HG03354 (cell line): ENCODE results near the gene EIF4E3.

Experiments
- ATAC-seq: cut with Tn5 transposase; IDR thresholded peaks from one replicate; pipeline ENCODE4 v1.9.1; 2021; ENCODE audit warnings: mild to moderate bottlenecking; ENCODE audit not compliant: unreplicated experiment, poor library complexity, severe bottlenecking

EIF4E3 gene

DNA sequence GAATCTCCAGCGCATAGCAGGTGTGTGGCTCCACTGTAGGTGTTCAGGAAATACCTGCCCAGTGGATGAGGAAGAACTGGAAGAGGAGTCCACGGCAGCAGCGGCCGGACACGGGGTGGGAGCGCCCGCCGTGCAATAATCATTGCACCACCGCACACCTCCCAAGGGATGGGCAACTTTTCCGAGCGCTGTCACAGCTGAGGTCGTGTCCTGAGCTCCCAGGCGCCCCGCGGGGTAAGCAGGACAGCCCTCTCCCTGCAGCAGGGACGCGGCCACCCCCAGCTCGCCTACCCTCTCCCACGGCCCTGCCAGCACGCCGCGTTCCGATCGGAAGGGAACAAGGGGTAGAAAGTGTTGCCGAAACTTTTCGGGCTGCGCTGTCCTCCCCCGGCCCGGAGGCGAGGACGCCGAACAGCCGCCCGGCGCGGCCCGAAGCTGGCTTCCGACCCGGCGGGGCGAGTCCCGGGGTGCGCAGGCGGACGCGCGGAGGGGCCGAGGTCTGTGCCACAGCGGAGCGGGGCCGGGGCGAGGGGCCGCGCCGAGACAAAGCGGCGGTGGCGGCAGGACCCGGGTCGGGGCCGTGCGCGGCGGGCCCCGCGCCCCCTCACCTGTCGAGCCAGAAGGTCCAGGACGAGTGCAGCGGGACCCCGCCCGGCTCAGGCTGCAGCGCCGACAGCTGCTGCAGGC is 475 bp downstream of the EIF4E3 start:
- peak; percentile 43 for ATAC-seq

DNA sequence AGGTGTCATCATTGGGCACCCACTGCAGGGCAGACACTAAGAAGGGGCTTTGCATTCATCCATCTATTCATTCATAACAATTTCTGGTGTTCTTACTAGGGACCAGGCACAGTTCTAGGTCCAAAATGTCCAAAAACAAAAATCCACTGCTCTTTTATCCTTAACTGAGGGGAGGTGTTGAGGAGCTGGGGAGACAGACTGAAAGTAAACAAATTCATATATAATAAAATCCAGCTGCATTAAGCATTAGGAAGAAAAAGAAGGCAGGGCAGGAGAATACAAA is 1.1 kb downstream of the EIF4E3 start:
- no peak for ATAC-seq

DNA sequence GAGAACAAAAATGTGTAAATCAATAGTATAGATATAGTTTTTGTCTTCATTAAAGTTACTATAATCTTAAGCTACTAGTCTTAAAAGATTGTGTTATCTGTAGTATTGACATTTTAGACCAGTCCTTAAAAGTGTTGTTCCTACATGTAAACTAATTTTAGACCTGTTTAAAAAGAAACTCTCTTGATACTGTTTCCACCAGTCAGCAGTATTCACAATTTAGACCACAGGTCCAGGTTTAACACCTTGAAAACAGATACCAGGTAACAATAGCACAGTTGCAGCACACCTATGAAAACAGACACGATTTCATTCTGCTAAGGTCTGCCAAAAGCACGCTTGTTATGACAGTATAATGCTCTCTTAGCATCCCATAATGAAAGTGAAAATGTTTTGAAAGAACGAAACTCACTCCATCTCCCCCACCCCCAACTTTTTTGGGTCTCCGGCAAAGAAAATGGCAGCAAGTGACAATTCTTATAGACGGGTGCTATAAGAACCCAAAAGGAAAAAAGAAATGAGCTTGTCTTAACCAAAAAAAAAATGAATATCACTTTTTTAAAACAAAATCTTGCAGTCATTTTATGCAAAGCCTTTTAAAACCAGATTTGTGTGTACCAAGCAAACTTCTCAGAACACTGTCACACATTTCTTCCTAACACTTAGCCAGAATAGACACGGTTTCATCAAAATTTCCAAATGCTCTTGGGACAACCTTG is 1.6 kb downstream of the EIF4E3 start:
- peak; percentile 57 for ATAC-seq

DNA sequence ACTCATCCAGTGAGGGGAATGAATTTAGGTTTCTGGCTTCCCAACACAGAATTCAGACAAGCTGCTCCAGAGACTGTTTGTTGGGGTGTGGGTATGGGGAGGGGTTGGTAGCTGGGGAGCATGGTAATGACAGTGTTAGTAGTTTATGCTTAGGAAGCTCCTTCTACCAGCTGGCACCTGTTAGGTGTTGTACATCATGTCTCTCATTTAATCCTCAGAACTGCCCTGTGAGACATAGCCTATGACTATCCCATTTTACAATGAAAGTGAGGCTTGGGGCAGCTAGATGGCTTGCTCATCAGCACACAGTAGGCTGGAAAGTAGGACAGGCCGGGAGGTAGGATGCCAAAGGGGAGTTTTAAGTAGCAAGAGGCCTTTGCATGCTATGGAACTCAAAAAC is 2.5 kb downstream of the EIF4E3 start:
- ATAC-seq = no peak

DNA sequence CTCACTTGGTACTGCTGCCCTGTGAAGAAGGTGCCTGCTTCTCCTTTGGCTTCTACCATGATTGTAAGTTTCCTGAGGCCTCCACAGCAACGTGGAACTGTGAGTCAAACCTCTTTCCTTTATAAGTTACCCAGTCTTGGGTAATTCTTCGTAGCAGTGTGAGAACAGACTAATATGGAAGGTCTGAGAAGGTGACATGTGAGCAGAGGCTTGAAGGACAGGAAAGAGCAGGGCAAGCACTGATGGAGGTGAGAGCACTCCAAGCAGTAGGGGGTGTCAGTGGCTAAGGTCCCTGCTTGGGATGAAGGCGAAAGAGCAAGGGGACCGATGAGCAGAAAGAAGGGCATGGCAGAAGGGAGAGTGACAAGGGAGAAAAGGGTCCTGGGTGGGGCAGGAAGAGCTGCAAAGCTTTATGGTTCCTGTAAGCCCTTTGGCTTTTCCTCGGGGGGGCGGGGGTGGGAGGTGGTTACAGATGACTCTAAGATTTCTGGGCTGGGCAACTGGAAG is 3.5 kb downstream of the EIF4E3 start:
- ATAC-seq = no peak

DNA sequence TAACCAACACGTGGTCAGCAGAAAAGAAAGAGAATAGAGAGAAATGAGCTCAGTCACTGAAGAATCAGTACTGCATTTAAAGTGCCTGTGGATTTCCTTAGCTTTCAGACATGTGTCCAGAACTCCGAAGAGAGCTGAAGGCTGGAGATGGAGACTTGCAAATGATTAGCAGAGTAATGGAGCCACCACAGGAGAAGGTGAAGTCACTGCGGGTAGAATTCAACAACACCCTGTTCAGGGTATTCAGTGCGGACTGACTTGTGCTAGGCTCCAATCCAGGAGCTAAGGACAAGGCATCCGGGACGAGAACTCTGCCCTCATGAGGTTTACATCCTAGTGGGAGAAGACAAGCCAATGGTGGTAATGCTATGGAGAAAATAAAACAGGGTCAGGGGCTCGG is 4.2 kb downstream of the EIF4E3 start:
- no peak for ATAC-seq

DNA sequence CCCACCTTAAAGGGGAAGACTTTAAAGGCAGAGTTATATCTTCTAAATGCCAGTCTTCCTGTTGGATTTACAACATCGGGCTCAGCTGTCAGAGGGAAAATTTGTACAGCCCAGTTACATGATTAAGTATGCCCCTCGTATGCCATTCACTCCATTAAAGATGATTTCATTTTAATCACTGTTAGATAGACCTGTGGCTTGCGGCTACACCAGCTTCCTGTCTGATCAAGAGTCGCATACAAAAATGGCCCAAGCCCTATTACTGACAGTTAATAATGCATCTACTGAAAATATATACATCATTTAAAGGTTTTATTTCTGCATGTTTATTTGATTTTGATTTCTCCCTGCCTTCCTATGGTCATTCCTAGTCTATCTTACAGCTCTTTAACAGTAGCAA is 7.1 kb downstream of the EIF4E3 start:
- ATAC-seq = no peak

DNA sequence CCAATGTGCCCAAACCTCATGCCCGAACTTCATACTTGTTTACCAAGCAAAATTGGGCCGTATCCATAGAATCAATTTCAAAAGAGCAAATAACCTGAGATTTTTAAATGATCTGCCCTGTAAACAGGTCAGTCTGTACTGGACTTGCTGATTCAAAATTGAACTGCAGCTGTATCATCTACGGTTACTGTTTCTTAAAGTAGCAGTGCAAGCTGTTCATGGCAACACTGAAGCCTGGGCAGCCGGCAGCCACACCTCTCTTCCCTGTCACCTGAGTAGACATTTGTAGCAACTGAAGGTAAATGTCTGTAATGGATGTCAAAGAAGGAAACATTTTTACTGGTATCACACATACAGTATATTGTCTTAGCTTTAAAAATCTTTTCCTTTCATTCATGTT is 10.6 kb downstream of the EIF4E3 start:
- no peak for ATAC-seq

DNA sequence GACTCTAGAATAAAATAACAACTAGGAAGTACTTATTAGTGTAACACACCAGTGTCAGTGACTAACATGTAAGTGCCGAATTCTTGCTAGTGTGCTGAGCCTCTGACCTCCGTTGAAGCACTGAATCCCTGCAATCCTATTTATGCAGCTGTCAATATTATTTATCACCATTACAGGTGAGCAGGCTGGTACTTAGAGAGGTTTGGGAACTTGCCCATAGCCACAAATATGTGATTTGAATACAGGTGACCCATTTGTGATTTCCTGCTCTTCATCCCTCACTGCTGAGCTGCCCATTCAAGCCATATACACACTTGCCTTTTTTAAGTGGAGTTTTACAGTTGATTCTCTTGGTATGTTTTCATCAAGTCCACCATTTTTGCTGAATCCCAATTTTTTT is 12.2 kb downstream of the EIF4E3 start:
- ATAC-seq = no peak

DNA sequence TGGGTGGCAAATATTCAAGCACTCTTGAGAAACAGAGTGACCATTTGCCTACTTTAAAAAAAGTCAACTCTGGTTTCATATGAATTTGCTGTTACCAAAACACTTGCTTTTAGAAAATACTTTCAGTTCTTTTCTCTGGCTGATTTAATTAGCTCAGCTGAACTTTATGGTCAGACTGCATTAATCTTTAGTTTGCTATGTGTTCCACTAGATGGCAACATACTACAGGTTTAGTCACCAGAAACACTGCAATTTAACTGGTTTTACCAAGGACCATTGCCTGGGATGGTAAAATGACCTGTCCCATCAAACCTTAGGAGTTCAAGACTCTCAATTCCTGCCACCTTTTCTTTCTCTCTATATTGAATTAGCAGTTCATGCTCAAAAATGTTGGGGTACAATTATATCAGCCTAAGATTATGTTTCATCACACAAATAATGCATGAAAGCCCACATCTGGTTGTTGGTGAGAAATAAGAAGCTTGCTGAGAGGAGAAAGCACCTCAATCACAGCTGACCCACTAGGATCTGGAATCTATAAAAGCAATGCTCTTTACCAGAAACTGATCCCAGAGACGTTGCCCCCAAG is 14.2 kb downstream of the EIF4E3 start:
- no peak for ATAC-seq

DNA sequence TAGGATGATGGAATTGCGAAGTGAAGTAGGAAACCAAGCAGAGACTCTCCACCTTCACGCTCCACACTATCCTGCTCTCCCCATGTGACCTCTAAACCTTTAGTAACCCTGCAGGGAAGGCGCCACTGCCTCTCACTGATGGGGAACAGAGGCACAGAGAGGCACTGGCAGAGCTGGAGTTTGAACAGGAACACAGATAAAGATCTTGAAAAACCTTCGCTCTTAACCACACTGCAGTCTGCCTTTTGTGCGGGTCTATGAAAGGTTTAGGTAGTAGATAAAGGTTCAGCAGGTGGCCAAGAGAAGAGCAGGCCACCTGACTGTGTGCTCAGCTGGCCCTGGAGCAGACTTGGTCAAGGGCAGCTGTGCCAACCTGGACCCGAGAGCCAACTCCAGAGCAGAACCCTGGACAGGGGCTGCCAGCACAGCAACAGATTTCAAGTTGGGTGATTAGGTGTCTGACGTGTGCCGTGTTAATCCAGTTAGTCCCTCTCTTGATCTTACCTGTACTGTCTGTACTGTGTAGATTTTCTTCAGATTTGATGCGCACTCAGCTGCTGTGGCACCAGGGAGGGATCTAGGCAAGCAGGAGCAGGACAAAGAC is 15.2 kb downstream of the EIF4E3 start:
- no peak for ATAC-seq

DNA sequence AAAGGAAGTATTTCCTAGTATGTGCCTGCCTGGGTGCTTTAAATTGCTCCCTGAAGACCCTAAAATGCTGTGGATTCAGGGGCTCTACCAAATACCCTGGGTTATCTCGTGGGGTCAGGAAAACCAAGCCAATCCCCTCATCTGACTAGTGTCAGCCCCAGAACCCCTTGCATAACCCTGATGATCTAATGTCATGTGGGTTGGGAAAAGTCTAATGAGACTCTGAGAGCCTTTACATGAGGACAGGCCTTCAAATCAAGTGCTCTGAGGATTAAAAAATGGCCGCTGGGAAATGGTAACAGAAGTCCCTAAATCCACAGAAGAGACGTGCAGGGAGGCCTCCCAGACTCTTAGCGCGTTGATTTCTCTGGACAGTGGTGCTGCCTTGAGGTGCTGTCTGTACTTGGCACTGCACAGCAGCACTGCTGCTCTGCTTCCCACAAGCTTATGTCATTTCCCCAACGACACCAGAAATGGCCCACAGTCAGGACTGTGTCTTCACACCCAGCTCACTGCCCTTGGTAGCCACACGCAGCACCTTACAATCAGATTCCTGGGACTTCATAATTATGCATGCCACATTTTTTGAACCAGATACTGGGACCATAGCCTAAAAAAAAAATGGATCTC is 16.6 kb downstream of the EIF4E3 start:
- ATAC-seq = no peak

DNA sequence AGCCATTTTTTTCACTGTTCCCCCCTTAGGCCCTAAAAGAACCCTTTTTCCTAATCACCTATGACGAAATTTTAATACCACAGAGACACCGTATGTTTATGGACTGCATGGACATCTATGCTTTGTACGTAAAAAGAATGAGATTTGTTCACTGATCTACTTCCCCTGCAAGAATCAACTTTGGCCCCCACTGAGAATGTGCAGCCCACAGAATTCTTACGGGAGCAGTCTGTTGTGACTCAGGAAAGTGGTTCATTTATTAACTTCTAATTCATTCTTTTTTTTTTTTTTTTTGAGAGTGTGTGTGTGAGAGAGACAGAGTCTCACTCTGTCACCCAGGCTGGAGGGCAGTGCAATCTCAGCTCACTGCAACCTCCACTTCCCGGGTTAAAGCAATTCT is 17.6 kb downstream of the EIF4E3 start:
- ATAC-seq = no peak

DNA sequence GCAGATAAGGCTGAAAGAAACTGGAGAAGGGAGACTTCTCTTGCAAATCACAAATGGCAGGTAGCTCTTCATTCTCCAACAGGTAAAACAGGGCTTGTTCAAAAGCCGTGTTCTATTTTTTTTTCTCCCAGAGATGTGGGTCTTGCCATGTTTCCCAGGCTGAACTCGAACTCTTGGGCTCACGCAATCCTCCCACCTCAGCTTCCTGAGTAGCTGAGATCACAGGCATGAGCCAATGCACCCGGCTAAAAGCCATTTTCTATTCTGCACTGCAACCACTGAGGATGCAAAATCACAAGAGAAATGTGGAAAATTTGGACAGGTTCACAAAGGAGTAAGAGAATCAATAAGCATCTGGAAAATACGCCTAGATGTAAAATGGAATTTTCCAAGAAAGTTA is 19.5 kb downstream of the EIF4E3 start:
- ATAC-seq = no peak

DNA sequence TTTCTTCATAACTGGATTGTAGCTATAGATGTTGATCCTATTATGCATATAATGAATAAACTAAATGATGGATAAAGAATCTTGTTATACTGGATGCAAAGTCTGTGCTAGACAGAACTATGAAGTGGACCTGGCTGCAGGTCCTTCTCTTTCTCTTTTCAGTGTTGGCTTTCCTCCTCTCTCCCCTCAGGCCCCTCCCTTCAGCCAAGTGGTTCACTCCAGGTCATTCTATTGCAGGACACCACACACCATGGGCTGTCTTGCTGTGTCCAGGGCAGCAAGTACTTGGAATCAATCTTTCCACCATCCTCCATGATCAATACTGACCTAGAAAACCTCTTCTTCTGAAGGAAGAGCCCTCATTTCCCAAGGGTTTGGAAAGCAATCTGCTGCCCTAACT is 20.3 kb downstream of the EIF4E3 start:
- no peak for ATAC-seq

DNA sequence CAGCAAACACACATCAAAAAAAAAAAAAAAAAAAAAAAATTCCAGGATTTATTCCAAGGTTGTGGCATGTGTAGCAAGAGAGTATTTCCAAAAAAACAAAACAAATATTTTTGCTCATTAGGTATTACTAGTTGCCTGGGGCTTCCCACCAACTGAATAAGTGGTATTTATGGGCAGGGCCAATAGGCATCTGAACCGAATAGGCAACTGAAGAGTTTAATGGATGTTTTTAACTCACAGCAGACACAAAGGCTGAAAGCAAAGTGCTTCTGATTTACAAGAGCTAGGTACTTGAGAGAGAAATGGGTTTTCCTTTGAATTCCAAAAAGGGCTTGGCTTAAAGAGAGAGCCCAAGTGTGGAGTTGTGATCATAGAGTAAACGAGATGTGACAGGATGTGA is 21.4 kb downstream of the EIF4E3 start:
- ATAC-seq = no peak

DNA sequence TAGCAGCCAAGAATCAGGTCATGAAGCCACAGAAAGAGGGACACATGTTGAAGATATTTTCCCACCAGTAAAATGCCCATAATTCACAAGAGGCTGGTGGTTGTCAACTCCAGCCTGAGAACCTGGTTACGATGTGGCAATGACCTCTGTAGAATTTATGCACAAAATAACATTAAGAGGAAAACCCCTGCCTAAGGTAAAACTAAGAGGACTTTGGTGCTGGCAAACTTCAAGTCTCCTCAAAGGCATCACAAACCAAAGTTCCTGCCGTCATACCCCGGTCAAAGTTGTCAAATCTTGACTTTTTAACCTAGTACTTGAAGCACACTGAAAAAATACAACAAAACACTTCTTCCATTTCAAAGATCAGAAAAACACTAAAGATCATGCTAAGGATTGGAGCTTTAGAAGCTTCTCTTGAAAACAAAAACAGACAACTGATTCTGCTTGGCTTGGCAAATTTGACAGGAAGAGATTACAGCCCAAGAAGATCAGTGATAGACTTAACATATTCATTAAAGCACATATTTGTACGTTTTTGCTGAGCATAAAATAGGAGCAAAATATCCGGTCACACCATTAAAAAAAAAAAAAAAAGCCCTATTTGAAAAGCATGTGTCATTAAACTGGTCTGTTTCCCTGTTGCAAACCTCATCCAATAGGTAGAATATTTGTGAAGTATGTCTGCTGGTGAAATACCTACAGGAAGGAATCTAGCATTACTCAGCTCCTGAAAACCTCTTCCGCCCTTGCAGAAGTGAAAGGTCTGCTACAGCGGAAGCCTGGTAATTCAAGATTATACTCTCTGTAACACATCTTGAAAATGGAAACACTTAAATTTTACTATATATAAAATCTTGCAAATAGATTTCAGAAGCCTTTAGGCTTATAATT is 22.8 kb downstream of the EIF4E3 start:
- no peak for ATAC-seq

DNA sequence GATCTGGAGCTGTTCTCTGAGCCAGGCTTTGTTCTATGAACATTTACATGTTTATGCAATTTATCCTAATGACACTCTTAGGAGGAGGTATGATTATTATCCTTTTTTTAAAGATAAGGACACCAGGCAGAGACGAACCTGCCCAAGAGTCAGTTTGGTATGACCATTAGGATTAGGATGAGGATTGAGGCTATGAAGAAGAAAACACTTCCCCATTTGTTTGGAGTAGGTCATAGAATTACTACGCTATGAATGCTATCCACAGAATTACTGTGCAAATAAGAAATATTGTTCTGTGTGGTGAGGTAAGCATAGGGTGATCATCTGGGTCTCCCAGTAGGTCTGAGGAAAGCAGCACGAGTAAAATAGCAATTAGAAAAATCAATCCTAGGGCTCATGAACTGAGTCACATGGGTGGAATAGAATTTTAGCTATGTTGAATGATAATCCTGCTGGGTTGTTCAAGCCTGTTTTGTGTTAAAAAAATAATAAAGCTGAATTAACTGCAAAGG is 23.9 kb downstream of the EIF4E3 start:
- no peak for ATAC-seq

DNA sequence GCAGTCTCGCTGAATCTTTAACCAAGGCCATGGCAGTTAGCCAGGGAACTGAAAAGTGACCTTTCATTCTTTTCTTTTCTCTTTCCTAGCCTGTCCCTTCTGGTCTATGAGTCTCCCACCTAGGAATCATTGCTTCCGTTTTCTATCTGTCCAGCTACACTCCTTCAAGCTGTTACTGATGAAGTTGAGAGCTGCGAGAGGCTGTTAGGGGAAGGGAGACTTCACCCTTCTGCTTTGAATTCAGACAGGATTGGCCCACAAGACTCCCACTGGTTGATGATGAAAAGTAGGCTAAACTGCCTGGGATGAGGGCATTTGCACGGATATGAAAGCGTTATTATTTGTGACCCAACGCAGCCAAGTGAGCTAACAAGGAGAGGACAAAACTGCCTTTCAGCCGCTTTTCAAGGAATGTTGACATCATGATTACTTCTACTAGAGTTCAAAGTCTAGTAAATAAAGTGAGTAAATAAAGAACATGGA is 30.2 kb downstream of the EIF4E3 start:
- no peak for ATAC-seq
